Body of pancreas (tissue), 4 donors: ENCODE results near the gene GALNT14.

ENCODE experiments used
- POLR2A ChIP-seq, 3 donors: fragments of 450-650 bp; IDR thresholded peaks; one replicate each; pipeline ENCODE4 v1.6.1; 2016; ENCODE audit warnings: antibody characterized with exemption in 3 of 3, mild to moderate bottlenecking in 2 of 3
- TF ChIP-seq, protein P1 (sequence below), 7 experiments: fragments of 450-650 bp in 4 of 7; fragments of 200-600 bp in 3 of 7; sonication (generic) in 3 of 7; IDR thresholded peaks; one replicate each; pipeline ENCODE4 v1.5.1; 2016 to 2019; ENCODE audit warnings: antibody characterized with exemption in 7 of 7

DNA sequence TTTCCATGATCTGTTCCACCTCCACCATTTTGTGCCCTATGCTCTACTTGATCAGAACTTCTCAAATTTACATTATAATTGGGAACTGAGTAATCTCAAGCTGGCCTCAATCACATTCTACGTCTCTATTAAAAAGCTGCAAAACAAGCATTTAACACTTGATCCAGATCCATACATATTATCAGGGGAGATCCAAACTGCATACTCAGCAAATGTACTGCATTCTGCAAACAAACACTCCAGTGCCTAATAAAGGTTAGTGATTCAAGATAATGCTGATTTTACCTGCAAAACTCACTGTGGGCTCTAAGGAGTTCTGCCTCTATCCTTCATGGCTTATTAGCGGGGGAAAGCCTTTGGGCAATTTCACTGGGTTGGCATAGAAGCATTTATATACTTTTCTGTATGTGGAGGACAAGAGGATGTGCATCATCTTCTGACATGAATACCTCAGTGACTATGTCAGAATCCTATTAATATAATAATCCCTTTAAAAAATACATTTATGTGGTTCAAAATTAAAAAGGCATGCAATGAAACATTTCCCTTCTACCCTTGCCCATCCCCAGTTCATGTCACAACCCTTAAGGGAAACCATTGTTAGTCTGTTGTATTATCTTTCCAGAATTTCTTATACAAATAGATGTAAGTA is 40.2 kb downstream of the GALNT14 start:
- no peak for TF ChIP-seq POLR2A (IDR thresholded peaks at IDR 0.05)
- TF ChIP-seq, protein P1, sequence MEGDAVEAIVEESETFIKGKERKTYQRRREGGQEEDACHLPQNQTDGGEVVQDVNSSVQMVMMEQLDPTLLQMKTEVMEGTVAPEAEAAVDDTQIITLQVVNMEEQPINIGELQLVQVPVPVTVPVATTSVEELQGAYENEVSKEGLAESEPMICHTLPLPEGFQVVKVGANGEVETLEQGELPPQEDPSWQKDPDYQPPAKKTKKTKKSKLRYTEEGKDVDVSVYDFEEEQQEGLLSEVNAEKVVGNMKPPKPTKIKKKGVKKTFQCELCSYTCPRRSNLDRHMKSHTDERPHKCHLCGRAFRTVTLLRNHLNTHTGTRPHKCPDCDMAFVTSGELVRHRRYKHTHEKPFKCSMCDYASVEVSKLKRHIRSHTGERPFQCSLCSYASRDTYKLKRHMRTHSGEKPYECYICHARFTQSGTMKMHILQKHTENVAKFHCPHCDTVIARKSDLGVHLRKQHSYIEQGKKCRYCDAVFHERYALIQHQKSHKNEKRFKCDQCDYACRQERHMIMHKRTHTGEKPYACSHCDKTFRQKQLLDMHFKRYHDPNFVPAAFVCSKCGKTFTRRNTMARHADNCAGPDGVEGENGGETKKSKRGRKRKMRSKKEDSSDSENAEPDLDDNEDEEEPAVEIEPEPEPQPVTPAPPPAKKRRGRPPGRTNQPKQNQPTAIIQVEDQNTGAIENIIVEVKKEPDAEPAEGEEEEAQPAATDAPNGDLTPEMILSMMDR (IDR thresholded peaks at IDR 0.05), result no peak
